Central memory CD8-positive, alpha-beta T cell (primary cell): ENCODE data around the gene RAD52.

Experiments used
- ATAC-seq: fragments of 150-1000 bp; cut with Tn5 transposase; replicated peaks from 2 replicates; pipeline ENCODE4 v1.10.0; 2022; ENCODE audit warnings: mild to moderate bottlenecking, moderate FRiP score, moderate number of reproducible peaks; ENCODE audit not compliant: poor library complexity, severe bottlenecking; ENCODE audit errors: extremely low read depth
- DNase-seq, 2 donors: peaks; one replicate each; pipeline ENCODE4 v3.0.0; 2021; ENCODE audit warnings: low spot score in 2 of 2
- H3K27ac Mint-ChIP-seq: one replicate; pipeline ENCODE4 v1.8.0; 2022; ENCODE audit warnings: low read depth, mild to moderate bottlenecking, moderate library complexity, mixed read lengths
- H3K27me3 Mint-ChIP-seq: one replicate; pipeline ENCODE4 v1.8.0; 2022; ENCODE audit warnings: mixed read lengths
- H3K36me3 Mint-ChIP-seq: one replicate; pipeline ENCODE4 v1.8.0; 2022; ENCODE audit warnings: mild to moderate bottlenecking, moderate library complexity, mixed read lengths; ENCODE audit not compliant: insufficient read depth
- H3K4me1 Mint-ChIP-seq: one replicate; pipeline ENCODE4 v1.8.0; 2022; ENCODE audit warnings: mixed read lengths
- H3K4me3 Mint-ChIP-seq: one replicate; pipeline ENCODE4 v1.8.0; 2022; ENCODE audit warnings: mild to moderate bottlenecking, moderate library complexity, mixed read lengths
- H3K9me3 Mint-ChIP-seq: one replicate; pipeline ENCODE4 v1.8.0; 2022; ENCODE audit warnings: mixed read lengths

RAD52 gene

GRCh38 chr12:949453-950191, at the start of gene RAD52:
RAD52 (minus strand) TSS chr12:949694; CDS start chr12:933058, 16,636 bp downstream.
- Mint-ChIP-seq H3K36me3 (peaks cover 24% of the 10 kb centered on the region), H3K9me3 (no peaks in the 10 kb centered on the region), H3K27me3 (no peaks in the 10 kb centered on the region), H3K4me3 (peak within 1 kb of the TSS; percentile 89), H3K27ac (peak within 1 kb of the TSS; percentile 89), H3K4me1 (peaks cover 29% of the 10 kb centered on the region)
- DNase-seq: peak; percentile 91 to 95
- ATAC-seq: peak; percentile 85

GRCh38 chr12:998020-998874, 48.8 kb upstream of the RAD52 start:
- Mint-ChIP-seq H3K27me3 (no peaks in the 10 kb centered on the region), H3K27ac (no peak overlapping the region), H3K4me1 (peaks cover 19% of the 10 kb centered on the region), H3K9me3 (no peaks in the 10 kb centered on the region), H3K36me3 (peaks cover 2% of the 10 kb centered on the region), H3K4me3 (no peak overlapping the region)
- DNase-seq (no peak), ATAC-seq (no peak)

GRCh38 chr12:997505-997904, 48.0 kb upstream of the RAD52 start:
- Mint-ChIP-seq H3K27ac (no peak overlapping the region), H3K36me3 (peaks cover 2% of the 10 kb centered on the region), H3K27me3 (no peaks in the 10 kb centered on the region), H3K4me3 (no peak overlapping the region), H3K9me3 (no peaks in the 10 kb centered on the region), H3K4me1 (peaks cover 19% of the 10 kb centered on the region)
- ATAC-seq (no peak), DNase-seq (no peak)

GRCh38 chr12:996881-997280, 47.4 kb upstream of the RAD52 start:
- ATAC-seq (no peak), DNase-seq (no peak)
- Mint-ChIP-seq H3K4me3 (no peak overlapping the region), H3K27ac (no peak overlapping the region), H3K27me3 (no peaks in the 10 kb centered on the region), H3K9me3 (no peaks in the 10 kb centered on the region), H3K4me1 (peaks cover 20% of the 10 kb centered on the region), H3K36me3 (peaks cover 2% of the 10 kb centered on the region)

- ATAC-seq (no peak), DNase-seq (no peak)
- Mint-ChIP-seq H3K27ac (no peak overlapping the region), H3K4me1 (peaks cover 36% of the 10 kb centered on the region), H3K9me3 (no peaks in the 10 kb centered on the region), H3K4me3 (peak overlapping the region; percentile 93), H3K27me3 (no peaks in the 10 kb centered on the region), H3K36me3 (peaks cover 12% of the 10 kb centered on the region)
Observed at GRCh38 chr12:992647-993046, 43.2 kb upstream of the RAD52 start.

- H3K27me3 Mint-ChIP-seq: no peaks in the 10 kb centered on the region
- peak overlapping the region; percentile 93 for H3K27ac Mint-ChIP-seq
- H3K9me3 Mint-ChIP-seq: no peaks in the 10 kb centered on the region
- H3K4me3 Mint-ChIP-seq: peak overlapping the region; percentile 93
- H3K4me1 Mint-ChIP-seq: peaks cover 31% of the 10 kb centered on the region
- peaks cover 12% of the 10 kb centered on the region for H3K36me3 Mint-ChIP-seq
- ATAC-seq (peak; percentile 26), DNase-seq (peak in 1 of 2 donors; percentile 13)
Observed at GRCh38 chr12:991350-992333, 42.1 kb upstream of the RAD52 start.

GRCh38 chr12:990661-991349, 41.3 kb upstream of the RAD52 start, which contains the start of gene ERC1:
ERC1 (plus strand) TSS chr12:991223; CDS start chr12:1027904, 36,681 bp downstream.
- H3K4me1 Mint-ChIP-seq: peaks cover 29% of the 10 kb centered on the region
- H3K4me3 Mint-ChIP-seq: peak within 1 kb of the TSS; percentile 93
- peaks cover 12% of the 10 kb centered on the region for H3K36me3 Mint-ChIP-seq
- H3K27me3 Mint-ChIP-seq: no peaks in the 10 kb centered on the region
- ATAC-seq (peak; percentile 76), DNase-seq (peak; percentile 67 to 77)
- no peaks in the 10 kb centered on the region for H3K9me3 Mint-ChIP-seq
- H3K27ac Mint-ChIP-seq: peak within 1 kb of the TSS; percentile 95

- peaks cover 12% of the 10 kb centered on the region for H3K36me3 Mint-ChIP-seq
- peak in 1 of 2 donors; percentile 30 for DNase-seq
- H3K27ac Mint-ChIP-seq: peak overlapping the region; percentile 95
Observed at GRCh38 chr12:989751-990660, 40.5 kb upstream of the RAD52 start.

GRCh38 chr12:989051-989450, 39.6 kb upstream of the RAD52 start:
- H3K4me3 Mint-ChIP-seq: peak overlapping the region; percentile 4
- H3K36me3 Mint-ChIP-seq: peaks cover 12% of the 10 kb centered on the region
- H3K27ac Mint-ChIP-seq: no peak overlapping the region
- no peaks in the 10 kb centered on the region for H3K27me3 Mint-ChIP-seq
- DNase-seq: no peak
- no peaks in the 10 kb centered on the region for H3K9me3 Mint-ChIP-seq
- ATAC-seq: no peak
- H3K4me1 Mint-ChIP-seq: peaks cover 24% of the 10 kb centered on the region

More at GRCh38 chr12:989751-990660, 40.5 kb upstream of the RAD52 start:
- no peaks in the 10 kb centered on the region for H3K27me3 Mint-ChIP-seq
- ATAC-seq: peak; percentile 41
- no peaks in the 10 kb centered on the region for H3K9me3 Mint-ChIP-seq
- peak overlapping the region; percentile 93 for H3K4me3 Mint-ChIP-seq
- H3K4me1 Mint-ChIP-seq: peaks cover 24% of the 10 kb centered on the region

GRCh38 chr12:988646-989045, 39.2 kb upstream of the RAD52 start:
- Mint-ChIP-seq H3K9me3 (no peaks in the 10 kb centered on the region), H3K4me3 (peak overlapping the region; percentile 4), H3K36me3 (peaks cover 12% of the 10 kb centered on the region), H3K4me1 (peaks cover 24% of the 10 kb centered on the region), H3K27me3 (no peaks in the 10 kb centered on the region), H3K27ac (no peak overlapping the region)
- ATAC-seq (no peak), DNase-seq (no peak)

GRCh38 chr12:981961-982360, 32.5 kb upstream of the RAD52 start:
- DNase-seq: no peak
- no peaks in the 10 kb centered on the region for H3K27me3 Mint-ChIP-seq
- H3K36me3 Mint-ChIP-seq: no peaks in the 10 kb centered on the region
- no peaks in the 10 kb centered on the region for H3K9me3 Mint-ChIP-seq
- no peak for ATAC-seq
- no peak overlapping the region for H3K27ac Mint-ChIP-seq
- peaks cover 9% of the 10 kb centered on the region for H3K4me1 Mint-ChIP-seq
- H3K4me3 Mint-ChIP-seq: no peak overlapping the region
